NCI-H1417 treated with DMSO at 0.1 percent for 48 hours (cell line): Measurements from ENCODE around the gene ABITRAM.
"Not testable (repeated sequence)": the region's sequence is repeated elsewhere in the genome, so short reads cannot be mapped to it uniquely, and the experiment has no call there.

ENCODE experiments used
- DNase-seq: peaks from one replicate; lab custom pipeline; 2025; lab: John Stamatoyannopoulos, UW

The ABITRAM gene

DNA sequence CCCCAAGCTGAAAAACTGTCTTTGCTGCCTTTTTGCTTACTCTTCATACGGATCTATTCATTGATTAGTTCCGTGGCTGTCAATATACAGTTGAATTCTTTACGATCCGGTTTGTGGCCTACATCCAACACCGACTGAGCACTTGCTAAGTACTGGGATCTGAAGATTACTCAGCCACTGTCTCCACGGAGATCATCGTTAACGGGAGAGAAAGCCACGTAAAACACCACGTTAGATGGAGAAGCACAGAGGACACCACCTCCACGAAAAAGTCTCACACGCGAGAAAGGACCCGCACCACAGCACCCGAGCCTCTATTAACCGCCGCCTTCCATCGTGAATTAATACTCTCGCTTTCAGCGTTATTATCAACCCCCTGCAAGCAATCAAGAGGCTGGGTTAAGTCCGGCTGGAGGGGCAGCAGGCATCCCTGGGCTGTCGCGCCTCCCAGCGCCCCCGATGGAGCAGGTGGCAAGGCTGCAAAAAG lies 926 bp upstream of the ABITRAM start:
- DNase-seq: no peak

DNA sequence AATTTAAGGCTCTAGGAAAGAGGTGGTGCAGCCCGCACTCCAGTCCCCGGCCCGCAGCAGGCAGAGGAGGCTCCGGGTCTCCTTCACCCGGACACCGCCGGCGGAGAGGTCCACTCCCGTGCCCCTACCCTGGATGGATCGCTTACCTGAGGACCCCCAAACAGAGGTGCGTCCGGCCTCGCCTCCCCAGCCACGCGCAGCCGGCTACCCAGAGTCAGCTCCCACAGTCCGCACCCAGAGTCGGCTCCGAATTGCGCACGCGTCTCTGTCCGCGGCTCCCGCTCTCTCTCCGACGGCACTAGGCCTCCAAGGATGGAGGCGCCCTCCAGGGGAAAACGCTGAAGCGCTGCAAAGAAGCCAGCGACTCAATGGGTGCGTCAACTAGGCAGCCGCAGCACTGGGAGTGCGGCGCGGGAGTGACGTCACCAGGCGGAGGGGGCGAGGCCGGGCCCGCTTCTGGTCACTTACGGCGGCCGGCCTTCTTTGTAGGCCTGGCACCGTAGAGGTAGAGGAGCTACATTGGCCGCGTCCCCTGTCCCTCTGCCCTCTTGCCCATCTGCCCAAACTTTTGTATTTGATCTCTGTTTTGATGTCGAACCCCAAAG lies 380 bp upstream of the ABITRAM start, which contains the start of gene ELP1:
Gene ELP1, minus strand, starts transcription at position 407 of the 605 bp plus-strand sequence. CDS start 2,978 bp downstream, outside the sequence.
- peak; percentile 89 for DNase-seq

DNA sequence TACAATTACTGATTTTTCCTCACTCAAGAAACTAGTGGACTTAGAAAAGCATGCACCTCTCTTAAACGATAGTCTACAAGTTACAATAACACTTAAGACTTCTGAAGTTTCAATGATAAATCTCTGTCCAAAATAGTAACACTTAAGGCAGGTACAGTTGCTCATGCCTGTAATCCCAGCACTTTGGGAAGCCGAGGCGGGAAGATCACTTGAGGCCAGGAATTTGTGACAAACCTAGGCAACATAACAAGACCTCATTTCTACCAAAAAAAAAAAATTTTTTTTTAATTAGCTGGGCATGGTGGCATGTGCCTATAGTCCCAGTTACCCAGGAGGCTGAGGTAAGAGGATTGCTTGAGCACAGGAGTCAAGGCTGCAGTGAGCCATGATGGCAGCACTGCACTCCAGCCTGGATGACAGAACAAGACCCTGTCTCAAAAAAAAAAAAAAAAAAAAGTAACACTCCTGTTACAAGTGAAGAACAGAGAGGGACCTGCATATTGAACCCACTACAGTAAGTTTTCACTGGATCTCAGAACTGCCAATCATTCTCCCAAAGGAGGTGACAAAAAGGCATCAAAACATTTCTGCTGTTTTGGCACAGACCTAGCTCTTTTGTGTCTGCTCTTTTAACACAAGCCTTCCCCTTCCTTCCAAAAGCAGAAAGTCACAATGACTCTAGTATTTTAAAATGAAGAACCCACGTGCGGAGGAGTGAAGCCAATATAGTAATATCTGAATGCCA lies 3.5 kb downstream of the ABITRAM start:
- DNase-seq: no peak

DNA sequence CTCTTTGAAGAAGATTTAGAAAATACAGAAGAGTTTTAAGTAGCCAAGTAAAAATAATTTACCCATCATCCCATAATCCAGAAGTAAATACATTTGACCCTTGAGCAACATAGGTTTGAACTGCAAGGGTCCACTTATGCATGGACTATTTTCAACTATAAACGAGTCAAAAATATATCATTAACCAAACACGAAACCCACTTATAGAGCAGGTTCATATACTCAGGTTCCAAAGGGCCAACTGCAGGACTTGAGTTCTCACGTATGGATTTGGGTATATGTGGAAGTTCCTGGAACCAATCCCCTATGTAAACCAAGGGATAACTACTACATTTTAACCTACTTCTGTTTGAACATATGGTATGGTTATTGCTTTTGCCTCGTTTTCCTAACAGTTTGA lies 5.8 kb downstream of the ABITRAM start:
- DNase-seq: no peak

DNA sequence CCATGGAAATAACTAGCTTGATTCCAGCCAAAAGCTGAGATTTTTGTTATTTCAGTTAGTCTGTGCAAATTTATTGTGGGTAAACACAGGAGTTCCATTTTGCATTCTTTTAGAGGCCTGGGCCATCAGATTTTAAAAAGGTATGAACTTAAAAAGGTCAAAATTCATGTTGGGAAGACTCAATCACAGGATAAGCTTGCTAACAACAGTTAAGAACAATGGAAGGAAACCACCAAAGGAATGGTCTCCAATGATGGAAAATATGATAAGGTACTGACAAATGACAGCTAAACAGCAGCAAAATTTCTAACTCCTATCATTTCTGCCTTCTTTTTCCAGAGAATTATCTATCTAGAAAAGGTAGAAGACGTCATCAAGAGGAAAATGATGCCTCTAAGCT lies 16.0 kb downstream of the ABITRAM start:
- DNase-seq: no peak

DNA sequence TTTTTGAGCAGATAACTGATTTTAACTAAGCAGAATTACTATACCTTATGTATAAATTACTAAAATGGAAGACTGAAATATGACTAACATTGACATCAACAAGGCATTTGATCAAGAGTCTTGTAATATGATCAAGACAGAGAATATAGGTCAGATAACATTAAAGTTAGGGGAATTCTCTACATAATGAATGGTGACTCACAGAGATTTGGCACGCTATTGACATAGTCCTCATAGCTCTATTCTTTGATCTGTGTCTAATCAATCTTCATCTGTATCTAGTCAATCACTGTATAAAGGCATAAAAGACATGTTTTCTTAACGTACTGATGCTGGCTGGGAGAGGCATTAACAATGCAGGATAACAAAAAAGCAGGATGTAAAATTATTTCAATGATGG lies 17.4 kb downstream of the ABITRAM start:
- DNase-seq: no peak

DNA sequence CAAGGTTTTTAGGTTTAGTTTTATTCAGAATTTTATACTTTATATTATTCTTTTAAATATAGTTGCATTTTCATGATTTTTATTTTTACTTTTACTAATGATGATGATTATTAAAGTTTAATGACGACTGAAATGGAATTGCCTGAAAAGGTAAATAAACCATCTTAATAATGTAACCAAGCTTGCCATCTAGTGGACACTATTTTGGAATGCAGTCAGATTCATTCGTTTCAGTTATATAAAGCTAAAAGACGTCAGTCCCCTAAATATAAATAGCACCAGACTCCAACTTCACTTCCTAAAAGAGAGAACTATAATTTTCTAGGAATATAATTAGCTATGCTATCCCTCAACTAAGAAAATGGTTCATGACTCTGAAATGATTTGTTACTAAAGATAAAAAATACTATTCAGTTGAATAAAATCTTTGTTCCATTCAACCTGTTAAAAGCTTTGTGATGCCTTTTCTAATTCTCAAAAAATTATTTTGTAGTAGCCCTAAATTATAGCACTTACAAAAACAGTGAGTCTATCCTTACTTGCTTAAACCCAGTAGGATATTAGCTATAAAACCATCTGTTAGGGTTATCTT lies 19.9 kb downstream of the ABITRAM start:
- DNase-seq: no peak

DNA sequence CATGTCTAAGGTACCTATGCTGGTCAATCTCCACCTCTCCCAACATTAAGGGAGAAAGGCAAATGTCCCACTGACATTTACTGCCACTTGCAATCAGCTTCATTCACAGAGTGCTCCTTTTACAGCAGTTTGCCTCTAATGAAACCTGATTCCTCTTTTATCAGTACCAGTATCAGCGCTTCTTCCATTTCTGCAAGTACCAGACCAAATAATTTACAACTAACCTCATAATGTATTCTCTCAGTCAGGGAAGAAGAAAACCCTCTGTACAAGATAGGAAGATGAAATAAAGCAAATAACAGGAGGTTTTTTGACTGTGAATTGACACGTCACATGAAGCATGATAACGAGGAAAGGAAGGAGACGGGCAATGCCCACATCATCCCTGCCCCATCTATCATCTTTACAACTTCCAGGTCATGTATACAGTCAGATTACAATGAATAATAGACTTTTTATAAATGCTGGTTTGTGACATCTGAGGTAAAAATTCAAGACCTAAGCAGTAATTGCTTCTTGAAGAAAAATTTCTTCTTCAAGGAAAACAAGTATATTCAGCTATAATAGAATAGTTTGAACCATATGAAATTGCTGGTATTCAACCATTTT lies 21.9 kb downstream of the ABITRAM start:
- no peak for DNase-seq

DNA sequence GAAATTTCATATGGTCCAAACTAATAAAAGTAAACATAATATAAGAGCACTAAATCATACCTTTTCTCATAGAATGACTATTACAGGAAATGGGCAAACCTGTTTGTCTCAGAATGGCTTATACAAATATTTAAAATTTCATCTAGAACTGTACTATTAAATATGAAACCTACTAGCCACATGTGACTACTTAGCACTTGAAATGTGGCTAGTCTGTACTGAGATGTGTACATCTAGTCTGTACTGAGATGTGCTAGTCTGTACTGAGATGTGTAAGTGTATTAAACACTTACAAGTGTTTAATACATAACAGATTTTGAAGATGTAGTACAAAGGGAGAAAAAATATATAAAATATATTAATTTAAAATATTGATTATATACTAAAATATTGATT lies 22.4 kb downstream of the ABITRAM start:
- DNase-seq: no peak

DNA sequence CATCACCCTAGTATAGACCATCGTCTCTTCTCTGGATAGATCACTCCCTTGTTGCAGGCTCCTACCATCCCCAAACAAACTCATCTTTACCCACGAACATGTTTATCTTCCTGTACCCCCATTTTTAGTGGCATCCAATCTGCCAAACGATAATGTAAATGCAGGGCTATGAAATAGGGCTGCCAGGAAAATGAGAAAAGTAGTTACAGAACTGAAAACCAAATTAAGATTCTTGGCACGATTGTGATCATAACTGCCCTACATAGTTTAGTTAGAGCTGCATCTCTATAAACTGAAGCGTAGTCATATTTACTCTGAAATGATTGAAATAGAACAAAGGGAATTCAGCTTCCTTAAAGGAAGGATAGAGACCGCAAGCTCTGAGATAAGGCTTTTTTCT lies 26.1 kb downstream of the ABITRAM start:
- DNase-seq: no peak

DNA sequence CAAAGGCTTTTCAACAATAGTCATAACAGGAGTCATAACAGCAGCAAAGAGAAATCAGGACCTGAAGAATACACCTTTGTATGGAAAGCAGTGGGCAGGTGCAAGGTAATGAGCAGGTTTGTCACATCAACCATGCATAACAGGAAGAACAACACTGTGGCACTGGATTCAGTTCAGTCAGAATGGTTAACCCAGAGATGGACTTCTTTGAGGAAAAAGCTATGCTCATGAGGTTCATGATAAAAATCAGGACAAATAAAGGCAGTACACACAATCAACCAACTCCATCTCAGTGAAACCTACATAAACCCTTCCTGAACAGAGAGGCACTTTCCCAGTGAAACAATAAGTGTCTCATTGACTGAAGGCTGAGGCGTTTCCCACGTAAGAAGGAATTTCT lies 27.0 kb downstream of the ABITRAM start:
- DNase-seq: peak; percentile 14

DNA sequence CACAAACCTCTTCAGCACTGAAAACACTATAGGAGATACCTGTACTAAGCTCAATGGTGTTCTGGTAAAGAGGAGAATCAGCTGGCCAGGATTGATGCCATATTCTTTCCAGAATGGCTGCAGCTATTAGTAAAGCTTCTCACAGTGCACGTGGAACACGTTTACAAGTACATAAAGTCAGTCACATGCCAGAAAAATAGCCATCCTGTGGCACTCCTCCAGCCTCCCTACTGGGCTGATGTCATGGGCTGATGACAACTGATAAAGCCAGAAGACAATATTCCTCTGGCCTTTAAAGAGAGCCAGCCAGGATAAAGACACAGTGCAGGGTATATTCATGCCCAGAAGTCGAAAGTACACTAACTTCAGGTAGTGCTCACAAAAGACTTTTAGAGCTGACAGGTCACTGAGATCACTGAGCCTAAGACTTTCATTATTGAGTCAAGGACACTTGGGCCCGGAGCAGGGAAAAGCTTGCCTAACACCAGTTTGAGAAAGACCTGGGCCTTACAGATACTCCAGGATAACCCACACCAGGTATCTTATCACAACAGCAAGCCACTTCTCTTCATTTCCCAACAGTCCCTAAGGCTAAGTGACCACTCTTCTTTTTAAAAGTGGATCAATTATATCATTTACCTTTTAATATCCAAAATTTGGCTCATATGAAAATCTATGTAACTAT lies 29.4 kb downstream of the ABITRAM start:
- DNase-seq: no peak

DNA sequence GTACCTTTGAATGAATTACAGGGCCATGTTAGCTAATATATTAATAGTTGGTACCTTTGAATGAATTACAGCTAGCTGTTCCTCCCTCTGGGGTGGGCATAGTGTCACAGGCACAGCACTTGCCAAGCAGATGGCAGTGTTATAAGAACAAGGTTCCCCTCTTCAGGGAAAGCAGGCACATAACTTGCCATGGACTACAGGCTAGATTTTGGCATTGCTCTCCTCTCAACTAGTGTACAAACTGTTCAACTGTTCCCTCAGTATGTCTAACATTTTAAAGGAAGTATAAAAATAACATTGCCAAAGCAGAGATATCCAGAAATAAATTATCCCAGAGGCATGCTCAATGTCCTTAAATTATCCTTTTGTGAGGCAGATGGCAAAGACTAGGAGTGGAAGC lies 33.7 kb downstream of the ABITRAM start:
- no peak for DNase-seq

DNA sequence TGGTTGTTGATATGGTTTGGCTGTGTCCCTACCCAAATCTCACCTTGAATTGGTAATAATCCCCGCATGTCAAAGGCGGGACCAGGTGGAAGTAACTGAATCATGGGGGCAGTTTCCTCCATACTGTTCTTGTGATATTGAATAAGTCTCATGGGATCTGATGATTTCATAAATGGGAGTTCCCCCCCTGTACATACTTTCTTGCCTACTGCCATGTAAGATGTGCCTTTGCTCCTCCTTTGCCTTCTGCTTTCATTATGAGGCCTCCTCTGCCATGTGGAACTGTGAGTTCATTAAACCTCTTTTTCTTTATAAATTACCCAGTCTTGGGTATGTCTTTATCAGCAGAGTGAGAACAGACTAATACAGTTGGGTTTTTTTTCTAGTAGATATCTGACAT lies 37.2 kb downstream of the ABITRAM start:
- DNase-seq: not testable (repeated sequence)

DNA sequence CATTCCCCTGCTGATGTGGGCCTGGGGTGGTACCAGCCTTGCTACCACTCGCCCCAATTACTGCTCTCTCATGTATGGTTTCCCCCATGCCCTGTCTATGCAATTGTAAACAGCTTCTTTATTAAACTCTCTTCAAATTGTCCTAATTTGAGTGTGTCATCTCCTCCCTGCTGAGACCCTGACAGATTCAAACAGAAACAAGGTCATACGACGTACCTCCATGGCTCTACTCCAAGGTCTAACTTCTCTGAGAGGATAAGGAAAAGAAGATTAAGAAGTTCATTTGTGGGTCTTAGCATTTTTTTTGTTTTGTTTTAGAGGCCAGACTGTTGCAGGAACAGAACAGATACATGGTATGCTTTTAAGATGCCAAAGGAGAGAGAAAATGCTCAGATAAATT lies 38.0 kb downstream of the ABITRAM start:
- no peak for DNase-seq

DNA sequence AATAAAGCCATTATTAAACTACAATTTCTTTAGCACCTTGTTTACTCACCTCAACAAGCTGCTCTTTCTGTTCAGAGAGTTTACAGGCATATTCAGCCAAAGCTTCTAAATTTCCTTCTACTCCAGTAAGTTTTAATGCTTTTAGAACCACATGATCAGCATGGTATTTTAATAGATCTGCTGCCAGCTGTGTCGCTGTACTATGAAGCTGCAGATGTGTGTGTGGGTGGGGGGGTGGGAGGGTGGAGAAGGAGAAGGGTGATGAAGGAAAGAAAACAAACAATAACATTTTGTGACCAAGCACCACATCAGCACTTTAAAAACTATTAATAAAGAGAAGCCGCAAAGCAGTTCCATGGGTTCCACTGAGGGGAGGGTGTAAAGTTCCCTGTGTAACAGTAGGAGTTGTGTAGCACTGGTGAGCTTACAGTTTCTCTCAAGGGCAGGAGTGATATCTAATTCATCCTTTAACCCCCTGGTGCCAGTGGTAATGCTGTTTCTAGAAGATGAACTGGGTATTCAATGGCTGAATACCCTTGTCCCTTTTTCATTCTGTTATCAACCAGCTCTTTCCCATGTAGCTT lies 38.5 kb downstream of the ABITRAM start:
- no peak for DNase-seq

DNA sequence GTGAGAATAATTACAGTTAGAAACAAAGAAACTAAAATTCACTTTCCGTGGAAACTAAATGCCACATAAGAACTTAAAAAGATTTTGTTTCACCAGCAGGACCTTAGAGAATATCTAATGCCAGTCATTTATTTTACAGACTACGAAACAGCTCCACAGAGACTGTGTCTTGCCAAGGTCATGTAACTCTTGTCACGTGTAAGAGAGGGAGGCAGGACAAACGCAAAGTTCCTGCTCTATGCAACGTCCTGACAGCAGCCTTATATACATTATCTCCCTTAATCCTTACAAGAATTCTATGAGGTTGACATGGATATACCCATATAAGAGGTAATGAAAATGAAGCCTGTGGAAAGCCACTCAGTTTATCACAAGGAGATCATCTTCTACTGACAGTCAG lies 39.7 kb downstream of the ABITRAM start:
- DNase-seq: no peak

DNA sequence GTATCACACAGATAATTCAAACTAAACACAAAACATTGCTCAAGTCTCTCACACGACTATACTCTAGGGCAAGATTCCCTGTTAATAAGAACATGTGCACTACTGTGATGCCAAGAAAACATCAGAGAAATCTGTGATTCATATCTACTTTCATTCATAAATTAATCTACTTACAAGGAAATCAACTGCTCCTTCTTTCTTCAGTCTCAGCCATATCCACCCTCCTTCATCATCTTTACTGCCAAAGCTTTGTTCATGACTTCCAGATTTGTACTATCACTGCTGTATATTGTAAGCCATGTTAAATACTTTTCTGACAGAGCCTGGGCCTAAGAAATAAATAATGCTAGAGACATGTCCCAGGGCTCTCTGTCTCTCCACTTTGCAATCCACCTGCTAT lies 44.0 kb downstream of the ABITRAM start:
- DNase-seq: no peak

DNA sequence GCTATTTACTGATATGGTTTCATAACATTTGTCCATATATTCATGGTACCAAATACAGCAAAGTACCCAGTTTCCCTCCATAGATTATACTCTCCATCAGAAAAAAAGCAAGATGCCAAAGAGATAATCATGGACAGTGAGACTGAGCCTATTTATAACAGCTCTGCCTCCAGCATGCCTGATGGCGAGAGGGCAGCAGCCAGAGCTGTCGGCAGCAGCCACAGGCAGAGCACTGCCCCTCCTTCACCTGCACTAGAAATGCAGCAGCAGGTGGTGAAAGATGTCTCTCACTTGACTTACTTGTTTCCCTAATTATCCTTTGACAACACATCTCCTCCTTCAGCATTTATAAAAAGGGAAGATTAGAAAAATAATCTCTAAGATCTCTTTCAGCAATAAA lies 46.7 kb downstream of the ABITRAM start:
- no peak for DNase-seq

DNA sequence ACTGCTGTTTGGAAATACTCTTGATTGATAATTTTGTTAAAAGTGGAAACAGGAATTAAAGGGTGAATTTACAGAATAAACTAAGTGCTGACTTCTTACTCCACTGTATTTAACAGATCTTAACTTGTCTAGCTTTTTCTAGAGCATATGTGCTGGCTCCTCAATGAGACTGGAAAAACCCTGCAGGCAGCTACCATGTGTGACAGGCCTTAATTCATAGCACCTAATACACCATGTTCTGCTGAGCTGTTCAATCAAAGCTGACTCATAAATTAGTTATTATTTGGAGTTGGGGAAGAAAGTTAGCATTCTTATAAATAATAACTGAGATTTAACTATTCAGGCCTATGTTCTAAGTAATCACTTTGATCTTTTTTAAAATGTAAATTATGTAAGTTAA lies 49.7 kb downstream of the ABITRAM start:
- DNase-seq: no peak
